HG02840 (cell line): ENCODE results near the gene GCK.
A peak's percentile ranks its signal among the peaks of the same experiment; 100 is the strongest.

ENCODE experiments used
- ATAC-seq: cut with Tn5 transposase; IDR thresholded peaks from one replicate; pipeline ENCODE4 v1.9.1; 2021; ENCODE audit warnings: mild to moderate bottlenecking, moderate library complexity, moderate number of reproducible peaks; ENCODE audit not compliant: unreplicated experiment, low FRiP score

GCK gene

DNA sequence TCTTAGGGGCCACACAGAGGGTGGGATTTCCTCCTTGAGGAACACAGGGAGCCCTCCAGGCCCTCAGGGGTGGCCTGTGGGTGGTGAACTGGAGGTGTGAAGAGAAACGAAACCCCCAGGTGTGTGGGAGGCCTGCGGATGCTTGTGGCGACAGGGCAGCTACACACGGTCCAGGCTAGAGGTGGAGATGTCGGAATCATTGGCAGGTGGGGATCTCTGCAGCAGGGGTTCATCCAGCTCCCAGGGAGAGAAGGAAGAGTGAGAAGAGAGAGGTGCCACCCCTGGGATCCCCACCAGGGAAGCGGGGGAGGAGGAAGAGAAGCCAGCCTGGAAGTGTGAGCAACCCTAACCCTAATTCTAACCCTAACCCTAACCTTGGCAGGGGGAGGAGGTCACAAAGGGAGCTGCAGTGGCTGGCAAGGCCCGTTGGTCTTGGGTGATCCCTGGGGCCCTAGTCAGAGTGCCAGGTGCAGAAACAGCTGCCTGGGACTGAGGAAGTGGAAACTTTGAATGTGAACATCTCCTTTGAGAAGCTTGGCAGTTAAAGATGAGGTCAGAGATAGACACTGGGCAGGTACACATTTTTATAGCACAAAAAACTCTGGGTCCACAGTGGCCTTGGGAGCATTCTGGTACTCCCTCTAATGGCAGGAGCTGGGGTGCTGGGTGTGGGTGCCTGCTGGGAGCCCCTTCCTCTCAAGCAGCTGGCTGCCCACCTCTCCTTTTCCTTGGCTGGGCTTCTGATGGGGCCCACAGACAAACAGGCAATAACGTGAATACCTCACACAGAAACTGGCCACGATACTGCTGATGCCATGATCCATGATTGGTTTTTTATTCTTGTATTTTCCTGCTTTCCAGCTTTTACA is 91.9 kb downstream of the GCK start:
- ATAC-seq: peak; percentile 68

DNA sequence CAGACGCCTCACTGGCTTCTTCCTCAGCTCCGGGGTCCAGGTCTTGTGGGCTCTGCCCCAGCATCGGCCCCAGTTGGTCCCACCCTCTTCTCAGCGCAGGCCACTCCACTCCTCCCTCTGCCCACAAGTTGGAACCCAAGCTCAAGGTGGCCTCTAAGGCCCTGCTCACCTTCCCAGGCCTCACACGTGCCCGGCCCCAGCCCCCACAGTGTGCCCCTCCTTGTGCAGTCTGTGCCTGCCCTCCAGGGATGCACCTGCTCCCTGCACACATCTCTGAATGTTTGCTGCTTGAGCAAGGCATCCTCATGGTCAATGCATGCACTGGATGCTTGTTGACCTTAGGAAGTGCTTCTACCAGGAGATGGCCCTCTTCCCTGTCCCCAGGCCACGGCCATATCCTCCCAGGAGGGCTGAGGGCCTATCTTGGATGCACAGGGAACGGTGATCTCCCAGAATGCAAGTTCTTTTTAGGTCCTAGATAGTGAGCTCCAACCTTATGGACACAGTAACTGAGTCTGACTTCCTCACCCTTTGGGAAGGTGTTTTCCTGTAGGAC is 92.8 kb downstream of the GCK start:
- ATAC-seq: no peak

DNA sequence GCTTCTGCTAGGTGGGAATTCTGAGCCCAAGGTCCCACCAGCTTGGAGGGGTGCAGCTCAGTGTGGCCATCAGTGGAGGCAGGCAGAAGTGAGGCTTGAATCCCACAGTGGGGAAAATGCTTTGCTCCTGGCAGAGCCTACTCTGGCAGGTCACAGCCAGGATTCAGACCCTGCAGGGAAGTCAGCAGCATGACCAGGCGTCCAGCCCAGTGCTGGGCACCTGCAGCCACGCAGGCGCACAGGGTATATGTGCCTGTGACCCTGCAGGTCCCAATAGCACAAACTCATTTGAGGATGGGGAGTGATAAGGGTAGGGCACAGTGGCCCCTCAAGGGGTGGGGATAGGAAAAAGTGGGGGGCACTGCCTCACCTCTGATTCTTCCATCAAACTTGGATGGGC is 93.5 kb downstream of the GCK start:
- ATAC-seq: no peak

DNA sequence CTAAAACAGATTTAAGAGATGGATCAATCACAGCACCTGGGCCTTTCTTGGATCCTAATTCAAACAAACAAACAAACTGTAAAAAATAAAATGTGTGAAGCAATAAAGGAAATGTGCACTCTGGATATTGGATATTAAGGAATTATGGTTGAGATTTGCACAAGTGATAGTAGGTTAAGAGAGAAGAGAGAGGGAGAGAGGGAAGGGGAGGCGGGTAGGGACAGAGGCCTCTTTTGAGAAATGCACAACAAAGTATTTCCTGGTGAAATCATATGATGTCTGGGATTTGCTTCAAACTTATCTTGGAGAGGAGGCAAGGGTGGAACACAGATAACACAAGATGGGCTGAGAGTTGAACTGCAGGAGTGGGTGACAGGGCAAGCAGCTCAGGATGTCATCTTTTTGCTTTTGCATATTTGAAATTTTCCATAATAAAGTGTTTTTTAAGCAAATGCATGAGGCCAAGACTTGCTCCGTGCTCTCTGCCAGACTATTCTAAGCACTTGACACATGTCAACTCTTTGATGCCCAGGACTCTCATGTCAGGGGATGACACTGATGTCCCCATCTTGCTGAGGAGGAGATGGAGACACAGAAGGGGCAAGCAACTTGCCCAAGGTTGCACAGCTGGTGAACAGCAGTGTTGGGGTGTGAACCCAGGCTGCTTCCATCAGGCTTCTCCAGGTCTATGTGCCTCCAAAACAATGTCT is 94.2 kb downstream of the GCK start:
- no peak for ATAC-seq

DNA sequence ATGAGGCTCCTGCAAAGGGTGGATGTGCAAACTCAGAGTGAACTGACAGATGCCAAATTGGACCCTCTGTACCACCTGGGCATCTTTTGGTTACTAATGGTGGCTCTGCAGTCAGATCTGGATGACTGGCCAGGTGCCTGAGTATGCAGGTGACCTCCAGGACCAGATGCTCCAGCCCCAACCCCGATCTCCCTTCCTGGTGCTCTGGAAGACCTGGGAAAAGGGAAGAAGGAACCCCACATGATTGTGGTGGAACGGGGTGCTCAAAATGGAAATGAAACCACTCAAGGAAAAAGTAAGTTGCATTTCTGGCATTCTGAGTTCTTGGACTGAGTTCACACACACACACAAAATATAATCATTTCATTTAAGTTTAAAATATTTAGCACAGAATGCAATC is 94.9 kb downstream of the GCK start:
- no peak for ATAC-seq
